ENCODE data around the gene CHMP2B. TPM values are rescaled to one million over a fixed set of nuclear protein-coding genes. Genes with fewer than 3 reads are reported as not detected.

CHMP2B gene
- total and polyA plus RNA-seq, 5 experiments from 2014 or later: 25.6 to 57.0 (median 41.8) TPM

DNA sequence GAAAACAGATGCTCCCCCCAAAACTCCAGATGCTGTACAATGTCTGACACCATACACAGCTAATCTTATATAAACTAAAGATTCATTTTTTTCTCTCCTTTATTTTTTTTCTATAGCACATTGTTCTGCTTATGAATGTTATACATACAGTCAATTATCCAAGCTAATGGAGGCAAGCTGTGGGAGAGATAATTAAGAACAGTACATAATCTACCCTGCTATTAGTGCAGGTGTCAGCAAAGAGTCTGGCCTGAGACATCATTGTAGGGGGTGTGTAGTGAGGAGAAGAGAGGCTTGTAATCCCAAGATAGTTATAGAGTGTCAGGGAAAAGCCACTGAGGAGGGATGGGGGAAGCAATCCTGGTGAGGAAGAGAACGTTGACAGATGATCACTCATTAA, 25.4 kb upstream of the CHMP2B start:
- Mint-ChIP-seq H3K27me3 (peaks cover 6 to 12% (median 11%) of the 10 kb centered on the region in 5 donors), H3K4me3 (no peak overlapping the region), H3K9me3 (peaks cover 0 to 3% (median 0%) of the 10 kb centered on the region in 9 donors), H3K36me3 (no peaks in the 10 kb centered on the region), H3K4me1 (no peaks in the 10 kb centered on the region), H3K27ac (no peak overlapping the region)
- DNase-seq (no peak), ATAC-seq (no peak)
- POLR2A ChIA-PET: no interaction called here

DNA sequence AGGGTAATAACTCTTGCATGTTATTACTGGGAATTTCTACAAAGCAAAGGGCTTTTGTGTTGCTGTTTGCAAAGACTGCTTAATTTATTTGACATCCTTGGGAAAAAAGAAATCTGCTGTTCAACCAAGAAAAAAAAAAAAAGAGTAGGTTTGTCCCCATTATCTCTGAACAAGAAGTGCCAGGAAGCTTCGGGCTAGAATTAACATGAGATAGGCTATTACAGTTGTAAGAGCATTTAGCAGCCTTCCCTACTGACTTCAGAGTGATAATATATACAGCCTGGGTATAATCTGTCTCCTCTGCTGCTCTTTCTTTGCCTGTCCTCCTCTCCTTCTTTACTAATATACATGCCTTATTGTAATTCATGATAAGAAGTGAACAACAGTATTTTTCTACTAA, 23.3 kb upstream of the CHMP2B start:
- Mint-ChIP-seq H3K4me1 (no peaks in the 10 kb centered on the region), H3K36me3 (no peaks in the 10 kb centered on the region), H3K9me3 (no peaks in the 10 kb centered on the region), H3K27me3 (peaks cover 6 to 13% (median 9%) of the 10 kb centered on the region in 5 donors), H3K27ac (no peak overlapping the region), H3K4me3 (no peak overlapping the region)
- DNase-seq (no peak), ATAC-seq (no peak)
- POLR2A ChIA-PET: no interaction called here

DNA sequence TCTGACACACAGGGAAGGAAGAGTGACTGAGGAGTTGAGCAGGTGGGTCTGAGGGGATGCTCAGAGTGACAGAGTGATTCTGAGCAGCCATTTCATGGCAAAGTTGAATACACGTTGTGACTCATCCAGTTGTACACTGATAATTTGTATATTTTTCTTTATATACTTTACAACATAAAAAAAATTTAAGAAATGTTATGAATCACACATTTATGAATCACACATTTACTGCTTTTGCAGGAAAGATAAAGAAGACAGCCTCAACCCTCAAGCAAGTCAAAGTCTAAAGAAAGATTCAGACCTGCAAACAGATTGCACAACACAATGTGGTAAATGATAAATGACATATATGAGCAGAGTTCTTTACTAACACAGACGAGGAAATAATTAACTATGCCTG, 21.0 kb upstream of the CHMP2B start:
- Mint-ChIP-seq H3K9me3 (peaks cover 0 to under 1% (median 0%) of the 10 kb centered on the region in 9 donors), H3K27me3 (peaks cover 7 to 16% (median 15%) of the 10 kb centered on the region in 5 donors), H3K27ac (no peak overlapping the region), H3K4me3 (no peak overlapping the region), H3K4me1 (no peaks in the 10 kb centered on the region), H3K36me3 (peaks cover 0 to 2% (median 0%) of the 10 kb centered on the region in 3 donors)
- DNase-seq (no peak), ATAC-seq (no peak)
- POLR2A ChIA-PET: no interaction called here

DNA sequence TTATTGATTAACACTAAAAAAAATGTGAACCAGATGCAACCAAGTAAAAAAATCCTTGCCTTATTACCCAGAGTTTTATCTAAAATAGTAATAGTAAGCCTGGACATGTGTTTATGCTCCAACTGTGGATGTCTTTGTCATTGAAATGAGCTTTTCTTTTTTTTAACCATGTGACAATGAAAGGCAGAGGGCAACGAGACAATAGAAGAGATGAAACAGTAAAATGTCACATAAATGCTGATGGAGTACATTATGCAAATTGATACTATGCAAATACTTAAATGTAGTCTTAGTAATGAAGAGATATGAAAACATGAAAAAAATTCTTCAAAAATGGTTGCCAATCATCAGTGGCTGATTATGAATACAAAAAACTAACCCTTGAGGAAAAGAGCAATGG, 20.5 kb upstream of the CHMP2B start:
- Mint-ChIP-seq H3K27ac (no peak overlapping the region), H3K4me1 (no peaks in the 10 kb centered on the region), H3K36me3 (peaks cover 0 to 5% (median 0%) of the 10 kb centered on the region in 3 donors), H3K4me3 (no peak overlapping the region), H3K27me3 (peaks cover 8 to 17% (median 15%) of the 10 kb centered on the region in 5 donors), H3K9me3 (peaks cover 0 to 3% (median 0%) of the 10 kb centered on the region in 9 donors)
- no peak for ATAC-seq
- DNase-seq: no peak
- POLR2A ChIA-PET: no interaction called here

DNA sequence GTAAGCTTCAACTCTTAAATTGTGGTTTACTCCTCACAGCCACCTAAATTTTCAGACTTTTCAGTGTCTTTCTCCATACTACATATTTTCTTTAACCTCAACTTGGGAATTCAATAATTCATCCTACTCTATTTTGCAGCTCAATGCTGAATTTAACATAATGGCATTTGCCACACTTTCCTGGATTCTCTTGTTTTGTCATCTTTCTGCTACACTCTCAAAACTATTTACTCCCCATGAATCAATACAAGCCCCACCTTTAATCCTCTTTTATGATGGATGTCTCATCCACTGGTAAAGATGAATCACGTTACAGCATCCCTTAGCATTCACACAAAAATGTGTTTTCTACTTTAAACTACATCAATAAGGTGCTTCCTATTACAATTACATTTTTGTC, 19.6 kb upstream of the CHMP2B start:
- ATAC-seq (no peak), DNase-seq (no peak)
- H3K9me3 Mint-ChIP-seq: peaks cover 0 to 3% (median 0%) of the 10 kb centered on the region in 9 donors
- POLR2A ChIA-PET: no interaction called here
- peaks cover 7 to 19% (median 12%) of the 10 kb centered on the region in 5 donors for H3K27me3 Mint-ChIP-seq
- H3K4me3 Mint-ChIP-seq: no peak overlapping the region
- no peaks in the 10 kb centered on the region for H3K4me1 Mint-ChIP-seq
- peaks cover 0 to 5% (median 0%) of the 10 kb centered on the region in 3 donors for H3K36me3 Mint-ChIP-seq
- no peak overlapping the region for H3K27ac Mint-ChIP-seq

DNA sequence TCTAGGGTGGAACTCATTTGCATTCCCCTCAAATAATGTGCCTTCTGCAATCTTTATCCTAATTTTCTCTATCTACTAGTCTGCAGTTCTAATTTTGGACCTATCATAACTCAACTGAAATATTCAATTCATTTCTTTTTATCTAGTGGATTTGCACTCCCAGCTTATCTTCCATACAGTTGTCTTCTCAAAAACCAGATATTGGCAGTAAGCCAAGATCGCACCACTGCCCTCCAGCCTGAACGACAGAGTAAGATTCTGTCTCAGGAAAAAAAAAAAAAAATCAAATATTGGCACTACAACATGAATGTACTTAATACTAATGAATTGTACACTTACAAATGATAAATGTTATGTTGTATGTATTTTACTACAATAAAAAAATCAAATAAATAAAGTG, 18.0 kb upstream of the CHMP2B start:
- no peak overlapping the region for H3K4me3 Mint-ChIP-seq
- POLR2A ChIA-PET: no interaction called here
- H3K36me3 Mint-ChIP-seq: peaks cover 0 to 5% (median 0%) of the 10 kb centered on the region in 3 donors
- DNase-seq (no peak), ATAC-seq (no peak)
- H3K27me3 Mint-ChIP-seq: peaks cover 12 to 35% (median 13%) of the 10 kb centered on the region in 5 donors
- no peaks in the 10 kb centered on the region for H3K4me1 Mint-ChIP-seq
- H3K9me3 Mint-ChIP-seq: peaks cover 0 to 3% (median 0%) of the 10 kb centered on the region in 9 donors
- no peak overlapping the region for H3K27ac Mint-ChIP-seq

DNA sequence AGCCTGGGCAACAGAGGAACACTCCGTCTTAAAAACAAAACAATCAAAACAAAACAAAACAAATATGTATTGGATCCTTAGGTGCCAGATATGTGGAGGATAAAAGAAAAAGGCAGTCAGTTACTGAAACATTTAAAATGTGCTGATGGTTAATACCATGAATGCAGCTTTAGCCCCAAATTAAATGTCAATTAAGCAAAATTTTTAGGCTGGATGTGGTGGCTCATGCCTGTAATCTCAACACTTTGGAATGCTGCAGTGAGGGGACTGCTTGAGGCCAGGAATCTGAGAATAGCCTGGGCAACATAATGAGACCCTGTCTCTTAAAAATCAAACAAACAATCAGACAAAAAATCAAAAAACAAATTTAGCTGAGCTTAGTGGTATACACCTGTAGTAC, 8.5 kb upstream of the CHMP2B start:
- H3K27me3 Mint-ChIP-seq: peaks cover 19 to 70% (median 32%) of the 10 kb centered on the region in 5 donors
- no peak overlapping the region for H3K27ac Mint-ChIP-seq
- no peak overlapping the region for H3K4me3 Mint-ChIP-seq
- no peak for DNase-seq
- POLR2A ChIA-PET: no interaction called here
- H3K9me3 Mint-ChIP-seq: peaks cover 0 to 9% (median 2%) of the 10 kb centered on the region in 9 donors
- peaks cover 0 to 1% (median 0%) of the 10 kb centered on the region in 4 donors for H3K4me1 Mint-ChIP-seq
- H3K36me3 Mint-ChIP-seq: peaks cover 0 to 4% (median 0%) of the 10 kb centered on the region in 3 donors
- no peak for ATAC-seq

DNA sequence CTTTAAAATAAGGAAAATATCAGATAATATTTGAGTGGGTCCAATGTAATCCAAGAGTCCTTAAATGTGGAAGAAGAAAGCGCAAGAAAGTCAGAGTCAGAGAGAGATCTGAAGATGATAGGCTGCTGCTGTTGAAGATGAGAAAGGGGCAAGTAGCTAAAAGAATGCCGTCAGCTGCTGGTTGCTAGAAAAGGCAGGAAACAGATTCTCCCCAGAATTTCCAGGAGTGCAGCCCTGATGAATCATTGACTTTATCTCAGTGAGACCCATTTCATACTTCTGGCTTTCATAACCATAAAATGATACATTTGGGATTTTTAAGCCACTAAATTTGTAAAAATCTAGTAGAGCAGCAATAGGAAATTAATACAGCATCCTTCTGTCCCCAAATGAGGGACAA, 7.5 kb upstream of the CHMP2B start:
- peaks cover 19 to 63% (median 32%) of the 10 kb centered on the region in 5 donors for H3K27me3 Mint-ChIP-seq
- POLR2A ChIA-PET: no interaction called here
- H3K36me3 Mint-ChIP-seq: peaks cover 0 to 4% (median 0%) of the 10 kb centered on the region in 3 donors
- no peak overlapping the region for H3K27ac Mint-ChIP-seq
- peaks cover 0 to 9% (median 2%) of the 10 kb centered on the region in 9 donors for H3K9me3 Mint-ChIP-seq
- H3K4me1 Mint-ChIP-seq: peaks cover 0 to 1% (median 0%) of the 10 kb centered on the region in 4 donors
- H3K4me3 Mint-ChIP-seq: no peak overlapping the region
- ATAC-seq (no peak), DNase-seq (no peak)

DNA sequence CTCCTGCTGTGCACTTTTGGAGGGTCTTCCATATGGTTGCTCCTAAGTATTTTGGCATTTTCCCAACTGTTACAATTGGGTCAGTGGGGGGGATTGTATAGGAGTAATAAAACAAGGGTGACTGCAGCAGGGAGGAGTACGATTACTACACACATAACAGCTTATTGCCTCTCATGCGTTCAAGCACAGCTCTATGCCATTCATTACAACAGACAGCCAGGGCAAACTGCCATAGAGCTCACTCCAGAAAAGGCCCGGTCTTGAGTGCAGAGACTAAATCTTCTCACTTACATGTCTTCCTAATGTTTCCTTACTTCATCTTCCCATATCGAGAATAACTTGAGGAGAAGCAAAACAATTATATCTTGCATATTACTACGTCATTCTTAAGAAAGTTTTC, 1.4 kb upstream of the CHMP2B start:
- peaks cover 12 to 34% (median 31%) of the 10 kb centered on the region in 4 donors for H3K4me1 Mint-ChIP-seq
- peaks cover 0 to 4% (median 0%) of the 10 kb centered on the region in 3 donors for H3K36me3 Mint-ChIP-seq
- POLR2A ChIA-PET: no interaction called here
- peak overlapping the region in 9 of 10 donors; percentile 5 to 99 (median 68) for H3K4me3 Mint-ChIP-seq
- H3K9me3 Mint-ChIP-seq: peaks cover 0 to 9% (median 2%) of the 10 kb centered on the region in 9 donors
- H3K27me3 Mint-ChIP-seq: peaks cover 3 to 20% (median 7%) of the 10 kb centered on the region in 5 donors
- DNase-seq (no peak), ATAC-seq (no peak)
- peak overlapping the region in 5 of 10 donors; percentile 14 to 96 (median 58) for H3K27ac Mint-ChIP-seq

DNA sequence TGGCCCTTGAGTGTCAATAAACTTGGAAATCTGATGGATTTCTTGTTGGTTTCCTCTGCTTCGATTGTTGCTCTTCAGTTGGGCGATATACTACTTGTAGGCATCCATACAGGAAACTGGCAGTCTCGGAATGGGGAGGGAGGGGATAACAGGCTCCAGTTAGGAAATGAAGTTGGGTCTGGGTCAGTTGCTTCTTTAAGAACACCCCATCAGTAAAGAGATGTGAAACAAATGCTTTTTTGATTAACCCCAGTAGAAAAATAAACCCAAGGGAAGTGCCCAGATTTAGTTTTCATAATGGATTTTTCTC, 681 bp downstream of the CHMP2B start:
- Mint-ChIP-seq H3K4me1 (peaks cover 24 to 51% (median 50%) of the 10 kb centered on the region in 4 donors), H3K27me3 (peaks cover 2 to 10% (median 4%) of the 10 kb centered on the region in 5 donors), H3K9me3 (peaks cover 0 to 6% (median 2%) of the 10 kb centered on the region in 9 donors), H3K36me3 (peaks cover 0 to 9% (median 5%) of the 10 kb centered on the region in 3 donors), H3K27ac (peak overlapping the region; percentile 96 to 100 (median 98)), H3K4me3 (peak overlapping the region; percentile 96 to 100 (median 99))
- POLR2A ChIA-PET: interaction anchor here (1.5 to 1.8 kb wide), 2 partner anchors 831 to 922 kb away, joined by 7 to 11 read pairs; partner anchors contain the start of genes C3orf38, CGGBP1 and ZNF654
- DNase-seq (no peak), ATAC-seq (no peak)

DNA sequence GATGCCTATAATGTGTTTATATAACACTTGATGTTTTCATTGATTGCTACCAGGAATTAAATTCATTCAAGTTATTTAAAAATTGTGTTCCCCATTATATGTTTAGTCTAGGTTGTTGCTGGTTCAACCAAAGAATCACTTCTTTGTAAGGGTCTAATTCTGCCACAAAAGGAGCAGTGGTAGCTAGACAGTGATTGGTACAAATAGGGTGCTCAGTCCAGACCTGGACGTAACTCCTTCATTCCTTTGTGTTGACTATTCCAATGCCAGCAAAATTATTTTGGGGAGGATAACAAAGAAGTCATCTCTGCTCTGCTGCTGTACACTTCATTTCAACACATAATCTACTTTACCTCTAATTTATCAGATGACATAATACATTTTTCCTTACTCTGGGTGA, 1.2 kb downstream of the CHMP2B start:
- no peak for ATAC-seq
- Mint-ChIP-seq H3K9me3 (peaks cover 0 to under 1% (median 0%) of the 10 kb centered on the region in 9 donors), H3K4me3 (peak overlapping the region; percentile 96 to 100 (median 99)), H3K36me3 (peaks cover 0 to 5% (median 5%) of the 10 kb centered on the region in 3 donors), H3K27me3 (peaks cover 0 to 7% (median 0%) of the 10 kb centered on the region in 5 donors), H3K4me1 (peaks cover 29 to 56% (median 55%) of the 10 kb centered on the region in 4 donors), H3K27ac (peak overlapping the region in 7 of 10 donors; percentile 4 to 100 (median 96))
- DNase-seq: no peak
- POLR2A ChIA-PET: no interaction called here

DNA sequence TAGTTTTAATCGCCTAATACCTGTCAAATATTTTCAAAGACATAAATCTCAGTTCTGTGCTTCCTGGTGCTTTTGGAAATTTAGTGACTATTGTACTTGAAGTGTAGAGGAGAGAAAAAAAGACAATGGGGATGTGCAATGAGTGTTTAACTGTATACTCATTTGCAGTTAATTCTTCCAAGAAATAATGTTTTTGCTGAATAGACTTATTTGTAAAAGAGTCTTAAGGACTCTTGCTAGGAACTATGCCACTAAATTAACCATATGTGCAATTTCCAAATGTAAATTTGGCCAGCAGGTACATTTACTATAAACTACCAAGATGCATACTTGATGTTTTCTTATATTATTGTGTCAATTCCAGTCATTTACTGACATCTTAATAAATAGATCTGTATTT, 2.0 kb downstream of the CHMP2B start:
- DNase-seq (no peak), ATAC-seq (no peak)
- peaks cover 0 to 7% (median 0%) of the 10 kb centered on the region in 5 donors for H3K27me3 Mint-ChIP-seq
- H3K4me3 Mint-ChIP-seq: peak overlapping the region in 9 of 10 donors; percentile 55 to 100 (median 99)
- H3K27ac Mint-ChIP-seq: no peak overlapping the region
- POLR2A ChIA-PET: no interaction called here
- peaks cover 0 to 5% (median 5%) of the 10 kb centered on the region in 3 donors for H3K36me3 Mint-ChIP-seq
- H3K4me1 Mint-ChIP-seq: peaks cover 31 to 62% (median 58%) of the 10 kb centered on the region in 4 donors
- no peaks in the 10 kb centered on the region for H3K9me3 Mint-ChIP-seq

DNA sequence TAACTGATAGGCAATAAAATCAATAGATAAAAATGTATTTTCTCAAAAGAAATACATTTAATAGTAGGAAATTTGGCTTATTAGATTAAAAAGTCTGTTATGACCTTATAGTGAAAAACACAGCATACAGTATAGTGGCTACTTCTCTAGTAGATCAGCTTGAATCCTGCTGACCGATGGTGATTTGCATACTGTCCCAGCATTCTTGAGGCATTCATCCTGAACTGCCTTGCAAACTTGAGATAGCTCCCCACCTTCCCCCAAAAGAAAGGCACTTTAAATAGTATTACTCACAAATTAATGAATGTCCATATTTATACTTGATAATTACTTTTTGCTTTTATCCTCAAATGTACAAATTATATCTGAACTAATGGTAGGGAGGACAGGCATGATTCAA, 6.7 kb downstream of the CHMP2B start:
- DNase-seq (no peak), ATAC-seq (no peak)
- peaks cover 25 to 67% (median 63%) of the 10 kb centered on the region in 4 donors for H3K4me1 Mint-ChIP-seq
- no peak overlapping the region for H3K27ac Mint-ChIP-seq
- no peaks in the 10 kb centered on the region for H3K27me3 Mint-ChIP-seq
- peaks cover 5 to 13% (median 12%) of the 10 kb centered on the region in 3 donors for H3K36me3 Mint-ChIP-seq
- no peak overlapping the region for H3K4me3 Mint-ChIP-seq
- POLR2A ChIA-PET: no interaction called here
- H3K9me3 Mint-ChIP-seq: peaks cover 0 to 2% (median 0%) of the 10 kb centered on the region in 9 donors

DNA sequence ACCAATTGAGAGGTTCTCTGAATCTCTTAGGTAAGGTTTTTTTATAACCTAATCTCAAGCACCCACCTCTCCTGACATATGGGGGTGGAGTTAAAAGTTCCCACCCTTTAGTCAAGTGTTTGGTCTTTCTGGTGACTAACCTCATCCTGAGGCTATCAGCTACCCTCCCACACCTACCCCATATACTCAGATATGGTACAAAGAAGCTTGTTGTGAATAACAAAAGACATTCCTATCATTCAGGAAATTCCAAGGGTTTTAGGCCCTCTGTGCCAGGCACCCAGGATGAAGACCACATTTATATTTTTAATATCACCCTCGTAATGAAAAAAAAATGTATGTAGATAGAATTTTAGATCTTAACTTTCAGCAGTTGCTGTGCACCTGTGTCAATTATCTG, 9.0 kb downstream of the CHMP2B start:
- Mint-ChIP-seq H3K4me1 (peaks cover 19 to 60% (median 49%) of the 10 kb centered on the region in 4 donors), H3K27me3 (no peaks in the 10 kb centered on the region), H3K9me3 (peaks cover 0 to 2% (median 0%) of the 10 kb centered on the region in 9 donors), H3K4me3 (no peak overlapping the region), H3K27ac (no peak overlapping the region), H3K36me3 (peaks cover 5 to 23% (median 16%) of the 10 kb centered on the region in 3 donors)
- POLR2A ChIA-PET: no interaction called here
- ATAC-seq (no peak), DNase-seq (no peak)
